IPS-NIHi7 (cell line): ENCODE measurements around the gene PPP2R1B.
"Not testable (repeated sequence)": the region's sequence is repeated elsewhere in the genome, so short reads cannot be mapped to it uniquely, and the experiment has no call there.

Experiments used
- DNase-seq: peaks from one replicate; pipeline ENCODE4 v3.0.0; 2012; ENCODE audit warnings: mixed read lengths; ENCODE audit errors: extremely low spot score

The PPP2R1B gene

DNA sequence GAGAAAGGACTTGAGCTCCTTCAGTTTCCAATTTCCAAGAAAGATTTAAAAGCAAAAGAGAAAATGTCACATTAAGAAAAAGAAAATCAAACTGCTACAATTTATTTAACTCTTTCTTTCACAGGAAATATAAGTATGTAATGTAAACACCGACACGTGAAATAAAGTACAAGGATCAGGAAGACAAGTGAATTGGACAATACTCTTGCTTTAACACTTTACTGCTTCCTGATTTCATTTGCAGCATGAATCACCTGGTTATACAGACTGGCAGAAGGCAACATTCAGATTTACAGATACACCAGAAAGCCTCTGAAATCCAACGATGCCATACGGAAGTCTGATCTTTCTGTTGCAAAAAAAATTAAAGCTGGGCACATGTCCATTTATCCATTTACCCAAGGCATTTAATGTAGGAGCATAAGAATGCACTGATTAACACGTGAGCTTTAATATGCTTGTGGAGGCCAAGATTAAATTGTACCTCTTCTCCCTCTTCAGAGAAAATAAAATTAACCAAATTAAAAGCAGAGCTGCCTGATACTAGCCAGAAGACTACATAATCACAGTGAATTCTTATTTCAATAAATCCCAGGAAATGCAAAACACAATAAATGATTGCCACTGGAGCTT is 16.0 kb upstream of the PPP2R1B start:
- no peak for DNase-seq

DNA sequence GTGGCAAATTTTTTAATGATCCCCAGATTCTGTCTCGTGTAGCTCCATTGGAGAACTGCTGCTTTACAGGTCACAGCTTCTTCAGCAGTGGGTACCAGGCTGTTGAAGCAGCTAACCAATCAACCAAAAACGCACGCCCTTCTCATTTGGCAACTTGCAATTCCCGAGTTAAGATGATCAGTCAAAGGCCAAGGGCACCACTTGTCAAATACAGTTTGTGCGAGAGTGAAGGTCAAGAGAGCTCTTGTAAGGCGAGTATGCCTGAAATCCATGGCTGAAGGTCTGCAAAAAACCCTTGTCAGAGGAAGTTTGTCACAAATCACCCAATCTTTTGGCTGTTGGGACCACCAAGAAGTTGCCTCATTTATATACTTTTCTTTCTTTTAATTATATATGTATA is 12.9 kb upstream of the PPP2R1B start:
- no peak for DNase-seq

DNA sequence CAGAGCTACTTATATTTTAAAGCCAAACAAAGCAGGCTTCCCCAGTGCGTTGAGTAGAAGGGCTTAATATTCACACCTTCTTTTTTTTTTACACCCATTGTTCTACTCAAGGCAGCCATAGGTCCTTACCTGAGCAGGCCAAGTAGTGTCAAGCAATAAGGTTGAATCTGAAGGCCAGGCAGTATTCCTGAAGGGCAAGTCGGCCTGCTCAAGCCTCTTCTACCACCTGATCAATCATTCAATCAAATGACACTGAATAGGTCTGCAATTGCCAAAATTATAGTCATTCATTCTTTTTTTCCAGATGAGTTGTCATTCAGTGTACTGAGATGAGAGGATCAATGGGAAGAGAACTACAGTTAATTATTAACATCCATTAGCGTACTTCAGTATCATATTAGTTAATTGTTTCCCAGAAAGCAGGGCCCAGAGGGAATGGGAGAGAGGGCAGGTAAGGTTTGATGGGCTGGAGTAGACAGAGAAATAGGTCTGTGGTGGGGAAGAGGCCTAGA is 11.9 kb upstream of the PPP2R1B start:
- no peak for DNase-seq

DNA sequence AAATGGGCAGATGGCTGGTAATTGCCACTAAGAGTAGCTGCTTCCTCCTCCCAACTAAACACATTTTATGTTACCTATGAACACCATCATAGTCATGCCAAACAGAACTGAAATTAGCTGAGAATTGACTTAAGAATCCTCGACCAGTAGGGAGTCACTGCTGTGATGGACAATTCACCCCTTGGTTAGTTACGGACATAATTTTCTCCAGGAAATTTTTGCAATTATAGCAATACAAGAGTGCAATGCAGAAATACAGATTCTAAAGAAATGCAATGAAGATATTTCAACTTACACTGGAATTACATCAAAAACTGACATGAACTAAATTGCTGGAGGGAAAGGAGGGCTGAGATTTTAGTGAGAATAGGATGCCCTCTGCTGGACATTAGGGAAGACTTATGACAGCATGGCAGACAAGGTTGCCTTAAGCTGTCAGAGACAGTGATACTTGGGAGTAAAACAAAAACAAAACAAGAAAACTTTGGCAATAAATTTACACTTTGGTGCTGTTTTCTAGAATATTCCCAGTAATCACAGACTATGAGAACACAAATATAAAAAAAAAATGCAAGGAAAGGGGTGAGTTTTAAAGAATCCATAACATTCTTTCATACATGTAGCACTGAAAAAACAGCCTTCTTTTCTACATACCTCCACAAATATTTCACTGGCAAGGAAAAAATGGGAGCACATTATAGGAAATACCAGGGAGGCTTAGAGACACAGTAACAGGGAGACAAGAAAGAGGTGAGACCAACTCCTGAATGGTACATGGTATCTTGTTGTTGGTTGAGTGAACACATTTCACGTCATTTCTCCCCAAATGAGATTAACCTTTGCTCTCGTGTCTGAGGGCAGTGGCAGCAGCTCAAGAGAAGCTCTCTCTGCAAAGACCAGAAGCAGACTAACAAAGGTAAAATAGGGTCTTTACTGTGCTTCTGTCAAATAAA is 11.2 kb upstream of the PPP2R1B start:
- DNase-seq: peak; percentile 67

DNA sequence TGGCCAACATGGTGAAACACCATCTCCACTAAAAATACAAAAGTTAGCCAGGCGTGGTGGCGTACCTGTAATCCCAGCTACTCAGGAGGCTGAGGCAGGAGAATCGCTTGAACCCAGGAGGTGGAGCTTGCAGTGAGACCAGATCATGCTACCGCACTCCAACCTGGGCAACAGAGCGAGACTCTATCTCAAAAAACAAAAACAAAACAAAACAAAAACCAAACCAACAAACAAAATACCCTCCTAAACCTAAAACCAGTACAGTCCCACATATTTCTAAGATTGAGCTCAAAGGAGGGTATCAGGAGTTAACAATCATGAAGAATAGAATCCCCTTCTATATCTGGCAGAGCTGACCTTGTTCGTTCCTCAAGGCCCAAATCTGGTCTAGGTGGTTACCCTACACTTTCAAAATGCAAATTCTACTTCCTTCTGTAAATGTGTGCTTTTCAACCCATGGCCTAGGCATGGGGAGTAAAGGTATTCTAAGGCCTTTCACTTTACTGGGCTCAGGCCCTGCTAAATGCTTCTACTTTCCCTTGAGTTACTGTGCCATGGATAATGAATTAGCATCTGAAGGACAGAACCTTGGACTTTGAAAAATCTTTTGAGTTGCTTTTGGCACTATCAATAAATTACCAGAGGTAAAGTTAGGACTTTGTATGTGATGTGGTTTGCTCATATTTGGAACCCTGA is 10.4 kb upstream of the PPP2R1B start:
- DNase-seq: no peak

DNA sequence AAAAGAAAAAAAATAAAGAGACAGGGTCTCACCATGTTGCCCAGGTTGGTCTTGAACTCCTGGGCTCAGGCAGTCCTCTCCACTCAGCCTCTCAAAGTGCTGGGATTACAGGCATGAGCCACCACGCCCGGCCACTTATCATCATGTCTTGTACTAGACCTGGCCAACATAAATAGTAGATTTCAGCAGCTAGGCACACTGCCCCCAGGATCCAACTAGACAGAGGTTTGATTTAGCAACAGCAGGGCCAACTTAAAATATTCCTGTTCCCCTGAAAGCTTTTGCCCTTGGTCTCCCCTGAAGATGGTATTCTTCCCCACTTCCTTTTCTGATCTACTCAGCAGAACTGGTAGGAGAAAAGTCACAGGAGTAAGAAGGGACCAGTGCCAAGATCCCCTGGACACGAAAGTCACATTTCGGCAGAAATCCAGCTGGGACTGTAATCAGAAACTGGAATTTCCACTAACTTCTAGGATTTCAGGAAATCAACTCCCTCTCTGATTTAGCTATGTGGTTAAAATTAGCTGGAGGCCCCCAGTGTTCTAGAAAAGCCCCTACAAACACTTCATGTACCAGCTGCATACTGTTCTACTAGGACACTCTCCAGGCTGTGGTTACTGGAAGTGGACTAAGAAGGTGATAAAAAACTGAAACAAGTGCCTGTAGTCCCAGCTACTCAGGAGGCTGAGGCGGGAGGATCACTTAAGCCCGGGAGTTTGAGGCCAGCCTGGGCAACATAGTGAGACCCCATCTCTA is 8.9 kb upstream of the PPP2R1B start:
- no peak for DNase-seq

DNA sequence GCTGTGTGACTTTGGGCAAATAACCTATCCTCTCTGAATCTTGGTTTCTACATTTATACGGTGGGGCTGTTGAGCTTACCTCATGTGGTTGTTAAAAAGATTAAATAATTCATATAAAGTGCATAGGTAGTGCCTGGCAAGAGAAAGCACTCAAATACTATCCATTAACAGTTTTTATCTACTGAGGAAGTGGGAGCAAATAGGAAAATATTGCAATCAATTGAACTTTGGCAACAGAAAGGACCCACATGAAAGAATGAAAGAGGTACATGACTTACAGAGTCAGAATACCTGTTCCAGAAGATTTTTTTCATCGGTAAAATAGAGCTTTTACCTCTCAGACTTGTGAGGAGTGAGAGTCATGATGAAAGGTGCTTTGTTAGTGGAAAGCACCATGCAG is 6.3 kb upstream of the PPP2R1B start:
- no peak for DNase-seq

DNA sequence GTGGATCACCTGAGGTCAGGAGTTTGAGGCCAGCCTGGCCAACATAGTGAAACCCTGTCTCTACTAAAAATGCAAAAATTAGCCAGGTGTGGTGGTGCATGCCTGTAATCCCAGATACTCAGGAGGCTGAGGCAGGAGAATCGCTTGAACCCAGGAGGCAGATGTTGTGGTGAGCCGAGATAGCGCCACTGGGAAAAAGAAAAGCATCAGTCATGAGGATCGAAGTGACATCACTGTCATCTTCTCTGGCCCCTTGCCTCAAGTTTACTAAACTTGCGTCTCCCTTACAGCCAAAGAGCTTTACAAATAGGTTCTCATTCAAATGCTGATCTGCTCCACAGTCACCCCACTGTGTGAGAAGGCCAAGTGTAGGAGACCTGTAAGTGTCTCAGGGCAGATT is 5.0 kb upstream of the PPP2R1B start:
- not testable (repeated sequence) for DNase-seq

DNA sequence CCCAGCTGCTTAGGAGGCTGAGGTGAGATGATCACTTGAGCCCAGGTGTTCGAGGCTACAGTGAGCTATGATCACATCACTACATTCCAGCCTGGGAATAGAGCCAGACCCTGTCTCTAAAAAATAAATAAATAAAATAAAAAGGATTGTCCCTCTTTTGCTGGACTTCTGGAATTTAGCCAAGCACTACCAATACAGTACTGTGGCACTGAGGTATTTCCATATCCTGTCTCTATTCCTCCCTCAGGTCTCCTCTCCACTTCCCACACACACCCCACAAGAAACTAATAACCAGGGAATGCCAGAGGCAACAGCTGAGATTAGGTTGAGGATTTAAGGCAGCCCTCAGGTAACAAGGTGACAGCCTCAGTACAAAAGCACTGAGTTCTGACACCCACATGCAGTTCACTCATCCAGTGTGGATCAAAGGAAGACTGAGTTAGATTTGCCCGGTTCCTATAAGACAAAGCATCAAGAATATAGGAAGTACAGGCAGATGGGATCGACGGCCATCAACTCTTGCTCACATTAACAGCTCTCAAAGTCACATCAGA is 4.5 kb upstream of the PPP2R1B start:
- no peak for DNase-seq

DNA sequence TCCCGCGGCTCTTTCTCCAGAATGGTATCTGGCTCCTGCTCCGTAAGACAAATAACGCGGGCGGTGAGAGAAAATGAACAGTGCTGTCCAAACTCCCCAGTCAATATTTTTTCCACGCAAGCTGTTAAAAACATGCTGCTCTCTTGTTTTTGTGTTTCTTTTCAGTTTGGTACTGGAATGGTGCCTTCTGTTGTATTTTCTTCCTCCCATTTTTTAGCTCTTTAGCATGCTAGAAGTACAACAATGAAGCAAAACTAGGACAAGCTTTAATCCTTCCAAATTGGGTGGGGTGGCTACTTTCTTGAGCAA is 599 bp upstream of the PPP2R1B start:
- DNase-seq: no peak

DNA sequence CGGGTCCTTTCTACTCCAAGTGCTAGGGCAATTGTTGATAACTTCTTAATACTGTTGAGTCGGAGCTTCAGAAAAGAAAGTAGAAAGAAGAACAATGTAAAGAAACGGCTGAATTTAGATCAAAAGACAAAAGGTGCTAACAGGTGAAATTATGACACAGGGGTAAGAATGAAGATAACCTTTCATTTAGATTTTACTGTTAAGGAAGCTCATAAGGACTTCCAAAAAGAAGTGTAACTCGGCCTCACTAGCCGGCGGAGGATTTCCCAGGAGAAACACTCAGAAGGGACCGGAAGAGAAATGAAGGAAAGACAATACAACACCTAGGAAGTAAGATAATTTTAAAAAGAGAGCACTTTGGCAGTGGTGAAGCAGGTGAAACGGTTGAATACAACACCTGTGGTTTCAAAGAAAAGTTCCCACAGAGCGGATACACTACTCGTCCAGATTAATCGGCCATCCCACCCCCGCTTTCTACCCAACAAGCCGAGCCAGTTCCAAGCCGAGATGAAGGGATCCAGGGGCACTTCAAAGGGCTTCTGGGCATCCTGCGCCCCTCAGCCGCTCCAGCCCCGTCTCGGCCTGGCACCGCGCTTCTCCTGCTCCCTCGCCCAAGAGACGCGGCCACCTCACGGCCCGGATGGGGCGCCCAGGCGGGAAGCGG is 737 bp downstream of the PPP2R1B start:
- DNase-seq: peak; percentile 67

DNA sequence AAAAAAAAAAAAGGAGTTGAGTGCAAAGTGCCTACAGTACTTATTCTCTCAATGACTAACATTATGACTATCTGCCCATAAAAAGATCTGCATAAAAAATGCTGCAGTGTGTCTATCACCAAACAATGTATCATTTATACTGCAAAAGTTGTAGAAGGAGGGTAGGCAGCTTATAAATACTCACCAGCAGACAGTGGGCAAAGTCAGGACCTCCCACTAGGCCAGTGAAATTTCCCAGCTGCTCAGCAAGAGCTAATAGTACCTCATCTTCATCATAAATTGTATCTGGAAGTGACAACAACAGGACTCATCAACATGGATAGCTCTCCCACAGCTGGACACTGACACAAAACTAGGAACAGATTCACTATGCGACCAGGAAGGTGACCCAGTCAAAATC is 1.6 kb downstream of the PPP2R1B start:
- DNase-seq: no peak

DNA sequence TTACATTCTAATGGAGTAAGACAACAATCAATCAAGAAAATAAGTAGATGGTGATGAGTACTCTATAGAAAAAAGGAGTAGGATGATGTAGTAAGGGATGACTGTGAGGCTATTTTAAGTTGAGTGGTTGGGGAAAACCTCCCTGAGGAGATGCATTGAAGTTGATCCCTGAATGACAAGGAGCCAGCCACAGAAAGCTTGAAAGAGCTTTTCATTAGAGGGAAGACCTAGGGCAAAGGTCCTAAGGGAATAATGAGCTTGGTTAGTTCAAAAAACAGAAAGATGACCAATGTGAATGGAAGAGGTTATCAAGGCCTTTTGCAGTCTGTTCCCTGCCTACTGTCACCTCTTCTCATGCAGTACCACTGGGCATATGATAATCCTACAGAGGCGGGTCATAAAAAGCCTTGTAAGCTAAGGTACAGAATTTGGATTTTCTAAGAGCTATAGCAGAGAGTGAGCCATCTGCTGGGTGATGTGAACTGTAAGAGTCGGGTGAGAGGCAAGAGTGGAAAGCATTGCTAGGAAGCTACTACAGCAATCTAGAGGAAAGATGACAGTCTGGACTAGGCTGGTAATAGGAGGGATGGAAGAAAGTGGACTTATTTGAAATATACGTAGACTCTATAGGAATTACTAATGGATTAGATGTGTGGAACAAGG is 3.1 kb downstream of the PPP2R1B start:
- no peak for DNase-seq

DNA sequence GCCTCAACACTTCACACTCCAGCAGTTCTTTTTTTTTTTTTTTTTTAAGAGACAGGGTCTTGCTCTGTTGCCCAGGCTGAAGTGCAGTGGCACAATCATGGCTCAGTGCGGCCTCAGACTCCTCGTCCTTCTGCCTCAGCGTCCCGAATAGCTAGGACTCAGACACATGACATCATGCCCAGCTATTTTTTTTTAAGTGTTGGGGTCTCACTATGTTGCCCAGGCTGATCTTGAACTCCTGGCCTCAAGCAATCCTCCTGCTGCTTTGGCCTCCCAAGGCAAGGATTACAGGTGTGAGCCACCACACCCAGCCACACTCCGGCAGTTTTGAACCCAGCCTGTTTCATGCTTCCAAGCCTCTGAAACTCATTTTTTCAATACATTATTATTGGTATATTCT is 3.7 kb downstream of the PPP2R1B start:
- no peak for DNase-seq

DNA sequence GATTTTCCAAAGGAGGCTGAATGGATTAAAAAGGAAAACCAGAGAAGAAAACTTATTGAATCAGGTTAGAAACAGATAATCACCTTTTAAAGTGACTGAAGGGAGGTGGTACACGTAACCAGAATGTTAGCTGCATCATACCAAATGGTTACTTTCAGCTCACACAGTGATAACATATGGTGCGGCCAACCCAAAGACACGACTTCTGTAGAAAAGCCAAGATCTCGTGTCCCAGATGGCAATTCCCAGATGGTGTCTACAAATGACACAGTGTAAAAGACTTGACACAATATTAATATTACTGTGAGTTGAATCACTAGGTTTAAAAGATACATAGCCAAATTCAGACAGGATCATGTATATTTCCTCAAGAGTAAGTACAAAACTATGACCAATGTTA is 5.2 kb downstream of the PPP2R1B start:
- no peak for DNase-seq

DNA sequence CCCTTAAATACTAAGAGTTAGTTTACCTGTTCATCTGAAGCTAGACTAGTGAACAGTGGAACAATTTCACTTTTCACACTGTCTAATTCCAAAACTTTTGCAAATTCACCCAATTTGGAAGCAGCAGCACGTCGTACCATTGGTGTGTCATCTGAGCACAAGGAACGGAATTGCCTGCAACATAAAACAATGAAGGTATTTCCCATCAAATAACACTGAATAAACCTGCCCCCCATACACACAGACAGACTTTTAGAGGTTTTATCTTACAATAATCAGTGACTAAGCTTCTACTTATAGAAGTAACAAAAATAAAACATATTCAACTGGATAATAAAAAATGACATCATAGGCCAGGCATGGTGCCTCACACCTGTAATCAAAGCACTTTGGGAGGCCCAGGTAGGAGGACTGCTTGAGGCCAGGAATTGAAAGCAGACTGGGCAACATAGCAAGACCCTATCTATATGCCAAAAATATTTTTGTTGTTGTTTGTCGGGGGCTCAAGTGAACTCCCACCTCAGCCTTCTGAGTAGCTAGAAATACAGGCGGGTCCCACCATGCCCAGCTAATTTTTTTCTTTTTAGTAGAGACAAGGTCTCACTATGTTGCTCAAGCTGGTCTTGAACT is 6.3 kb downstream of the PPP2R1B start:
- no peak for DNase-seq

DNA sequence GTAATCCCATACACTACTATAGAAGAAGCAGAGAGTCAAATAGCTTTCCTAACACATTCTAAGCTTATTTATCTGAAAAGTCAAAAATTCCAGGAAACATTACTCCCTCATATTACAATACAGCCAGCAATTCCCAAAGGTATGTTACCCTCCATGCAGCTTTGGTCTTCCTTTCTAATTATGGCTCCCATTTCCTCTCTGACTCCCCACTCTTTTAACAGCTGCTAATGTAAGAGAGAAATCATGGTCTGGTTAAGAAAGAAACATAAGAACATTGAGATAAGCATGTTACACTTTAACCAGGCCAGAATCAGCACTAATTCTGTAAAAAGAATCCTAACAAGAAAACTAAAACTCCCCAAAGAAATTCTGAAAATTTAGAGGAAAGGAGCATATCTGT is 6.8 kb downstream of the PPP2R1B start:
- no peak for DNase-seq

DNA sequence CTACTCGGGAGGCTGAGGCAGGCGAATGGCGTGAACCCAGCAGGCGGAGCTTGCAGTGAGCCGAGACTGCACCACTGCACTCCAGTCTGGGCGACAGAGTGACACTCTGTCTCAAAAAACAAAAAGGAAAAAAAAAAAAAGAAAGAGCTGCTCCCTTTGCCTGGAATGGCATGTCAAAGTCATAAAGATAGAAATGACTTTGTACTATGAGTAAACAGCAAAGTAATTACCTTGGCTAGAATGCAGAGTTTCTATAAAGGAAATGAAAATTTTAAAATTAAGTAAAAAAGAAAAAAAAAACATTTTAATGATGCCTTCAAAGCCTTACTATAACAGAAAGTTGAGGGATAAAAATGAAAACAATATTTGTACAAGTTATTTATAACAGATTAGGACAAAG is 10.1 kb downstream of the PPP2R1B start:
- no peak for DNase-seq

DNA sequence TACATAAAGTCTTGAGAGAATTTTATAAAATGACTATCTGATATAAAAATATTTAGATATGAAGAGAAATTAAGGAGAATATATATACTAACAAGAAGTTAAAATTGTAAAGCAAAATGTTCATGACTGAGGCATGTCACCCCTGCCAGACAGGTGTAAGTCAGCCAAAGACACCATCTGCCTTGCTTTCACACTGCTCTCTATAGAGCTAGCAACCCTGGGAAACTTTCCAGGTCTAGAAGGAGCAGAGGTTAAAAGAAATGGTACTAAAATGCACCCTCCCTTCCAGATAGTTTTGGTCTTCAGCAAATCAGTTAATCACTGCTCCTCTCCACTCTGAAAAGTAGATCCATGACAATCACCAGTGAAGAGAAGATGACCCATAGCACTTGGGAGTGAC is 16.5 kb downstream of the PPP2R1B start:
- no peak for DNase-seq
